PFSK-1 (cell line): ENCODE measurements around the gene SMARCA4.

Experiments
- FOXP2 ChIP-seq: optimal IDR thresholded peaks from 2 replicates; pipeline ENCODE3; 2011; ENCODE audit warnings: borderline replicate concordance, control low read depth, inconsistent platforms; ENCODE audit not compliant: insufficient read depth; ENCODE audit errors: extremely low read length, extremely low read depth
- POLR2AphosphoS5 ChIP-seq: IDR thresholded peaks from 2 replicates; pipeline ENCODE4 v1.6.1; 2012; ENCODE audit warnings: low read depth, mild to moderate bottlenecking, control low read depth, low read length, moderate library complexity
- SIN3A ChIP-seq: IDR thresholded peaks from 2 replicates; pipeline ENCODE4 v1.6.1; 2012; ENCODE audit warnings: mild to moderate bottlenecking, low read length, moderate library complexity, borderline replicate concordance; ENCODE audit not compliant: insufficient read depth
- TAF1 ChIP-seq: IDR thresholded peaks from 2 replicates; pipeline ENCODE4 v1.6.1; 2012; ENCODE audit warnings: low read length, control low read depth, borderline replicate concordance; ENCODE audit not compliant: insufficient read depth
- TF ChIP-seq, protein P1 (sequence below), 2 experiments: IDR thresholded peaks; 2 replicates each; pipeline versions ENCODE4 v1.6.1 to v1.8.0; 2011 to 2012; ENCODE audit warnings: low read depth in 2 of 2, low read length in 2 of 2, control low read depth in 1 of 2, inconsistent platforms in 1 of 2, mild to moderate bottlenecking in 1 of 2, moderate library complexity in 1 of 2; ENCODE audit not compliant: insufficient read depth in 1 of 2

The SMARCA4 gene

DNA sequence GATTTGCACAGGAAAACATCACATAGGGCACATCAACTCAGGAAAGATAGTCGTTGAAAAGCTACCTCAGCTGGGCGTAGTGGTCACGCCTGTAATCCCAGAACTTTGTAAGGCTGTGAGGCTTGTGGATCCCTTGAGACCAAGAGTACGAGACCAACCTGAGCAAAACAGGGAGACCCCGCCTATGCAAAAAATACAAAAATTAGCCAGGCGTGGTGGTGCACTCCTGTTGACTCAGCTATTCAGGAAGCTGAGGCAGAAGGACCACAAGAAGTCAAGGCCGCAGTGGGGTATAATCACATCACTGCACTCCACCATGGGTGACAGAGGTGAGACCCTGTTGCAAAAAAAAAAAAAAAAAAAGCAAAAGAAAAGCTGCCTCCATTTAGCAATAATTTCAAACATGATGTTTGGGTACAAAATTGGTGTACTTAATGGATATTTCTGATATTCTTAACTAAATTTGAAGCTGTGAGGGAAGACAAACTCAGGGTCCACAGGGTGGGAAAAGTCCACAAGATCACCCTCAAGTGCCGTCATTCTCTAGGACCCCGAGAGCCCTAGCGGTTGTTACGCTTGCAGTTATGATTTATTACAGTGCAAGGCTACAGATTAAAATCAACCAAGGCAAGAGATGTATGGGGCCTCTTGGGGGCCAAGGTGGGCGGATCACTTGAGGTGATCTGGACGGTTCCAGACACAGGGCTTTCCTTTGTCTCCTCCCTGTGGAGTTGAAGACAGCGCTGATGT lies 86.0 kb downstream of the SMARCA4 start:
- TF ChIP-seq POLR2AphosphoS5 = no peak
- no peak for TF ChIP-seq FOXP2
- TF ChIP-seq SIN3A = no peak
- no peak for TF ChIP-seq TAF1
- TF ChIP-seq, protein P1, sequence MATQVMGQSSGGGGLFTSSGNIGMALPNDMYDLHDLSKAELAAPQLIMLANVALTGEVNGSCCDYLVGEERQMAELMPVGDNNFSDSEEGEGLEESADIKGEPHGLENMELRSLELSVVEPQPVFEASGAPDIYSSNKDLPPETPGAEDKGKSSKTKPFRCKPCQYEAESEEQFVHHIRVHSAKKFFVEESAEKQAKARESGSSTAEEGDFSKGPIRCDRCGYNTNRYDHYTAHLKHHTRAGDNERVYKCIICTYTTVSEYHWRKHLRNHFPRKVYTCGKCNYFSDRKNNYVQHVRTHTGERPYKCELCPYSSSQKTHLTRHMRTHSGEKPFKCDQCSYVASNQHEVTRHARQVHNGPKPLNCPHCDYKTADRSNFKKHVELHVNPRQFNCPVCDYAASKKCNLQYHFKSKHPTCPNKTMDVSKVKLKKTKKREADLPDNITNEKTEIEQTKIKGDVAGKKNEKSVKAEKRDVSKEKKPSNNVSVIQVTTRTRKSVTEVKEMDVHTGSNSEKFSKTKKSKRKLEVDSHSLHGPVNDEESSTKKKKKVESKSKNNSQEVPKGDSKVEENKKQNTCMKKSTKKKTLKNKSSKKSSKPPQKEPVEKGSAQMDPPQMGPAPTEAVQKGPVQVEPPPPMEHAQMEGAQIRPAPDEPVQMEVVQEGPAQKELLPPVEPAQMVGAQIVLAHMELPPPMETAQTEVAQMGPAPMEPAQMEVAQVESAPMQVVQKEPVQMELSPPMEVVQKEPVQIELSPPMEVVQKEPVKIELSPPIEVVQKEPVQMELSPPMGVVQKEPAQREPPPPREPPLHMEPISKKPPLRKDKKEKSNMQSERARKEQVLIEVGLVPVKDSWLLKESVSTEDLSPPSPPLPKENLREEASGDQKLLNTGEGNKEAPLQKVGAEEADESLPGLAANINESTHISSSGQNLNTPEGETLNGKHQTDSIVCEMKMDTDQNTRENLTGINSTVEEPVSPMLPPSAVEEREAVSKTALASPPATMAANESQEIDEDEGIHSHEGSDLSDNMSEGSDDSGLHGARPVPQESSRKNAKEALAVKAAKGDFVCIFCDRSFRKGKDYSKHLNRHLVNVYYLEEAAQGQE (IDR thresholded peaks at IDR 0.05; ENCODE audit: insufficient read depth in 1 of 2, low read depth in 2 of 2, low read length in 2 of 2) = no peak

GRCh38 chr19:11047866-11048265 lies 87.0 kb downstream of the SMARCA4 start:
- TF ChIP-seq SIN3A (no peak), TAF1 (no peak), POLR2AphosphoS5 (no peak), FOXP2 (no peak)
- TF ChIP-seq, protein P1 (IDR thresholded peaks at IDR 0.05; ENCODE audit: insufficient read depth in 1 of 2, low read depth in 2 of 2, low read length in 2 of 2) = no peak

GRCh38 chr19:11050323-11051114 lies 89.7 kb downstream of the SMARCA4 start:
- TF ChIP-seq TAF1 = no peak
- no peak for TF ChIP-seq POLR2AphosphoS5
- TF ChIP-seq, protein P1 (IDR thresholded peaks at IDR 0.05; ENCODE audit: insufficient read depth in 1 of 2, low read depth in 2 of 2, low read length in 2 of 2) = no peak
- TF ChIP-seq SIN3A = no peak
- TF ChIP-seq FOXP2 = no peak

DNA sequence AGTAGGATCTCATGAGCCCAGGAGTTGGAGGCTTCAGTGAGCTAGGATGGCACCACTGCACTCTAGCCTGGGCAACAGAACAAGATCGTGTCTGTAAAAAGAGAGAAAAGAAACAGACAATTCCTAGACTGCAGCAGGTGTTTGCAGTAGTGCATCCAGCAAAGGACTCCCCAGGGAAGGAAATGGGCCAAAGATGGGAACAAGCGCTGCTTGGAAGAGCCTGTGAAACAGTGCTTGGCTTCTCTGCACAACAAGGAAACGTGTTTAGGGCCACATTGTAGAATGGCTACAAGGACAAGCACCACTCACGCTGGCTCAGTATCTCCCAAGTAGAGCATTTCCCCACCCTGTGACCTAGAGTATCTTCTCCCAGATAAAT lies 93.0 kb downstream of the SMARCA4 start:
- TF ChIP-seq POLR2AphosphoS5 (no peak), FOXP2 (no peak), TAF1 (no peak), SIN3A (no peak)
- TF ChIP-seq, protein P1 (IDR thresholded peaks at IDR 0.05; ENCODE audit: insufficient read depth in 1 of 2, low read depth in 2 of 2, low read length in 2 of 2) = no peak
